Fibroblast of lung (primary cell): ENCODE measurements around the gene GPR132.

ENCODE experiments used
- EZH2 ChIP-seq: IDR thresholded peaks from 2 replicates; pipeline ENCODE4 v1.5.1; 2012; ENCODE audit warnings: low read length, control low read depth, mild to moderate bottlenecking; ENCODE audit errors: missing control alignments
- TF ChIP-seq, protein P1 (sequence below), 2 donors: IDR thresholded peaks in 1 of 2; conservative IDR thresholded peaks in 1 of 2; 1 replicate in 1 of 2; 2 replicates in 1 of 2; pipeline ENCODE4 v1.5.1; 2011 to 2012; ENCODE audit warnings: low read length in 2 of 2, control low read depth in 1 of 2, inconsistent platforms in 1 of 2, low read depth in 1 of 2, mild to moderate bottlenecking in 1 of 2

- TF ChIP-seq, protein P1, sequence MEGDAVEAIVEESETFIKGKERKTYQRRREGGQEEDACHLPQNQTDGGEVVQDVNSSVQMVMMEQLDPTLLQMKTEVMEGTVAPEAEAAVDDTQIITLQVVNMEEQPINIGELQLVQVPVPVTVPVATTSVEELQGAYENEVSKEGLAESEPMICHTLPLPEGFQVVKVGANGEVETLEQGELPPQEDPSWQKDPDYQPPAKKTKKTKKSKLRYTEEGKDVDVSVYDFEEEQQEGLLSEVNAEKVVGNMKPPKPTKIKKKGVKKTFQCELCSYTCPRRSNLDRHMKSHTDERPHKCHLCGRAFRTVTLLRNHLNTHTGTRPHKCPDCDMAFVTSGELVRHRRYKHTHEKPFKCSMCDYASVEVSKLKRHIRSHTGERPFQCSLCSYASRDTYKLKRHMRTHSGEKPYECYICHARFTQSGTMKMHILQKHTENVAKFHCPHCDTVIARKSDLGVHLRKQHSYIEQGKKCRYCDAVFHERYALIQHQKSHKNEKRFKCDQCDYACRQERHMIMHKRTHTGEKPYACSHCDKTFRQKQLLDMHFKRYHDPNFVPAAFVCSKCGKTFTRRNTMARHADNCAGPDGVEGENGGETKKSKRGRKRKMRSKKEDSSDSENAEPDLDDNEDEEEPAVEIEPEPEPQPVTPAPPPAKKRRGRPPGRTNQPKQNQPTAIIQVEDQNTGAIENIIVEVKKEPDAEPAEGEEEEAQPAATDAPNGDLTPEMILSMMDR (conservative IDR thresholded peaks at IDR 0.05 in 1 of 2, IDR thresholded peaks at IDR 0.05 in 1 of 2; ENCODE audit: low read depth in 1 of 2, low read length in 2 of 2) = no peak
- no peak for TF ChIP-seq EZH2
These were observed 59.8 kb downstream of the GPR132 start for GRCh38 chr14:105005329-105005928.
